WTC11 (cell line): ENCODE results near the gene LRRC2. TPM values are rescaled to one million over a fixed set of nuclear protein-coding genes. Genes with fewer than 3 reads are reported as not detected.

Experiments
- ARID4B ChIP-seq: sonication (generic); formaldehyde crosslinking; IDR thresholded peaks from 2 replicates; pipeline ENCODE4 v1.8.0; 2023; ENCODE audit warnings: missing genetic modification reagents, mild to moderate bottlenecking, borderline replicate concordance
- ATF1 ChIP-seq: sonication (generic); formaldehyde crosslinking; IDR thresholded peaks from 2 replicates; pipeline ENCODE4 v1.8.1; 2023; ENCODE audit warnings: mild to moderate bottlenecking, moderate library complexity, missing genetic modification reagents
- ATF3 ChIP-seq: sonication (generic); formaldehyde crosslinking; conservative IDR thresholded peaks from 2 replicates; pipeline ENCODE4 v1.8.1; 2022; ENCODE audit warnings: mild to moderate bottlenecking, missing genetic modification reagents
- CREM ChIP-seq: sonication (generic); formaldehyde crosslinking; IDR thresholded peaks from 2 replicates; pipeline ENCODE4 v1.8.1; 2022; ENCODE audit warnings: mild to moderate bottlenecking, missing genetic modification reagents, moderate library complexity
- E2F4 ChIP-seq: sonication (generic); formaldehyde crosslinking; IDR thresholded peaks from 2 replicates; pipeline ENCODE4 v1.8.1; 2022; ENCODE audit warnings: low read depth, mild to moderate bottlenecking, moderate library complexity, missing genetic modification reagents, borderline replicate concordance
- ETV6 ChIP-seq: sonication (generic); formaldehyde crosslinking; IDR thresholded peaks from 2 replicates; pipeline ENCODE4 v1.8.1; 2022; ENCODE audit warnings: mild to moderate bottlenecking, missing genetic modification reagents
- IRF2 ChIP-seq: sonication (generic); formaldehyde crosslinking; IDR thresholded peaks from 2 replicates; pipeline ENCODE4 v1.8.0; 2022; ENCODE audit warnings: low read depth, missing genetic modification reagents, borderline replicate concordance
- MAX ChIP-seq: sonication (generic); formaldehyde crosslinking; IDR thresholded peaks from 2 replicates; pipeline ENCODE4 v1.8.0; 2022; ENCODE audit warnings: mild to moderate bottlenecking, missing genetic modification reagents
- NFE2L1 ChIP-seq: sonication (generic); formaldehyde crosslinking; IDR thresholded peaks from 2 replicates; pipeline ENCODE4 v1.8.1; 2023; ENCODE audit warnings: missing genetic modification reagents
- SMAD3 ChIP-seq: sonication (generic); formaldehyde crosslinking; IDR thresholded peaks from 2 replicates; pipeline ENCODE4 v1.8.0; 2022; ENCODE audit warnings: missing genetic modification reagents, mild to moderate bottlenecking, borderline replicate concordance
- SP1 ChIP-seq: sonication (generic); formaldehyde crosslinking; conservative IDR thresholded peaks from 2 replicates; pipeline ENCODE4 v1.8.1; 2022; ENCODE audit warnings: missing genetic modification reagents
- TP53 ChIP-seq: sonication (generic); formaldehyde crosslinking; IDR thresholded peaks from 2 replicates; pipeline ENCODE4 v1.8.1; 2023; ENCODE audit warnings: mild to moderate bottlenecking, missing genetic modification reagents
- ZNF232 ChIP-seq: sonication (generic); formaldehyde crosslinking; IDR thresholded peaks from 2 replicates; pipeline ENCODE4 v1.8.0; 2022; ENCODE audit warnings: mild to moderate bottlenecking, missing genetic modification reagents
- ZNF532 ChIP-seq: fragments of 250-450 bp; sonication (Bioruptor Pico); IDR thresholded peaks from 2 replicates; pipeline ENCODE4 v1.9.0; 2021; ENCODE audit warnings: mild to moderate bottlenecking, borderline replicate concordance
- total RNA-seq: library from RNA; stranded (reverse); gene quantifications from 3 replicates; pipeline ENCODE4 v1.2.3, GENCODE V29; 2021
- TF ChIP-seq, protein P1 (sequence below): sonication (generic); formaldehyde crosslinking; IDR thresholded peaks from 2 replicates; pipeline ENCODE4 v1.8.0; 2022; ENCODE audit warnings: mild to moderate bottlenecking, missing genetic modification reagents
- TF ChIP-seq, protein P2 (sequence below): sonication (generic); formaldehyde crosslinking; IDR thresholded peaks from 2 replicates; pipeline ENCODE4 v1.8.0; 2022; ENCODE audit warnings: missing genetic modification reagents
- TF ChIP-seq, protein P3 (sequence below): fragments of 250-450 bp; sonication (Bioruptor Pico); IDR thresholded peaks from 2 replicates; pipeline ENCODE4 v1.9.0; 2021; ENCODE audit warnings: mild to moderate bottlenecking

Gene LRRC2
- total RNA-seq, 1 experiment from 2014 or later: 4.9 TPM

GRCh38 chr3:46488735-46489361, 77.3 kb downstream of the LRRC2 start (continued):
- TF ChIP-seq E2F4 (CRISPR knock-in tag) (peak; percentile 36; the same call in 1 of the 2 replicates), TP53 (CRISPR knock-in tag) (no peak), SP1 (CRISPR knock-in tag) (peak; percentile 82), MAX (CRISPR knock-in tag) (peak; percentile 93), ZNF232 (peak; percentile 92), ETV6 (CRISPR knock-in tag) (peak; percentile 96), ZNF532 (CRISPR knock-in tag) (peak; percentile 69; the same call in 1 of the 2 replicates), IRF2 (CRISPR knock-in tag) (no peak), ARID4B (0 out of 2 replicates have a peak, but pooled peaks have one; percentile 33), SMAD3 (peak; percentile 93), CREM (peak; percentile 63), NFE2L1 (CRISPR knock-in tag) (peak; percentile 91), ATF1 (no peak), ATF3 (CRISPR knock-in tag) (peak; percentile 48; the same call in 1 of the 2 replicates)
- TF ChIP-seq, protein P1, sequence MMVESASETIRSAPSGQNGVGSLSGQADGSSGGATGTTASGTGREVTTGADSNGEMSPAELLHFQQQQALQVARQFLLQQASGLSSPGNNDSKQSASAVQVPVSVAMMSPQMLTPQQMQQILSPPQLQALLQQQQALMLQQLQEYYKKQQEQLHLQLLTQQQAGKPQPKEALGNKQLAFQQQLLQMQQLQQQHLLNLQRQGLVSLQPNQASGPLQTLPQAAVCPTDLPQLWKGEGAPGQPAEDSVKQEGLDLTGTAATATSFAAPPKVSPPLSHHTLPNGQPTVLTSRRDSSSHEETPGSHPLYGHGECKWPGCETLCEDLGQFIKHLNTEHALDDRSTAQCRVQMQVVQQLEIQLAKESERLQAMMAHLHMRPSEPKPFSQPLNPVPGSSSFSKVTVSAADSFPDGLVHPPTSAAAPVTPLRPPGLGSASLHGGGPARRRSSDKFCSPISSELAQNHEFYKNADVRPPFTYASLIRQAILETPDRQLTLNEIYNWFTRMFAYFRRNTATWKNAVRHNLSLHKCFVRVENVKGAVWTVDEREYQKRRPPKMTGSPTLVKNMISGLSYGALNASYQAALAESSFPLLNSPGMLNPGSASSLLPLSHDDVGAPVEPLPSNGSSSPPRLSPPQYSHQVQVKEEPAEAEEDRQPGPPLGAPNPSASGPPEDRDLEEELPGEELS (CRISPR knock-in tag): peak; percentile 91
- TF ChIP-seq, protein P2, sequence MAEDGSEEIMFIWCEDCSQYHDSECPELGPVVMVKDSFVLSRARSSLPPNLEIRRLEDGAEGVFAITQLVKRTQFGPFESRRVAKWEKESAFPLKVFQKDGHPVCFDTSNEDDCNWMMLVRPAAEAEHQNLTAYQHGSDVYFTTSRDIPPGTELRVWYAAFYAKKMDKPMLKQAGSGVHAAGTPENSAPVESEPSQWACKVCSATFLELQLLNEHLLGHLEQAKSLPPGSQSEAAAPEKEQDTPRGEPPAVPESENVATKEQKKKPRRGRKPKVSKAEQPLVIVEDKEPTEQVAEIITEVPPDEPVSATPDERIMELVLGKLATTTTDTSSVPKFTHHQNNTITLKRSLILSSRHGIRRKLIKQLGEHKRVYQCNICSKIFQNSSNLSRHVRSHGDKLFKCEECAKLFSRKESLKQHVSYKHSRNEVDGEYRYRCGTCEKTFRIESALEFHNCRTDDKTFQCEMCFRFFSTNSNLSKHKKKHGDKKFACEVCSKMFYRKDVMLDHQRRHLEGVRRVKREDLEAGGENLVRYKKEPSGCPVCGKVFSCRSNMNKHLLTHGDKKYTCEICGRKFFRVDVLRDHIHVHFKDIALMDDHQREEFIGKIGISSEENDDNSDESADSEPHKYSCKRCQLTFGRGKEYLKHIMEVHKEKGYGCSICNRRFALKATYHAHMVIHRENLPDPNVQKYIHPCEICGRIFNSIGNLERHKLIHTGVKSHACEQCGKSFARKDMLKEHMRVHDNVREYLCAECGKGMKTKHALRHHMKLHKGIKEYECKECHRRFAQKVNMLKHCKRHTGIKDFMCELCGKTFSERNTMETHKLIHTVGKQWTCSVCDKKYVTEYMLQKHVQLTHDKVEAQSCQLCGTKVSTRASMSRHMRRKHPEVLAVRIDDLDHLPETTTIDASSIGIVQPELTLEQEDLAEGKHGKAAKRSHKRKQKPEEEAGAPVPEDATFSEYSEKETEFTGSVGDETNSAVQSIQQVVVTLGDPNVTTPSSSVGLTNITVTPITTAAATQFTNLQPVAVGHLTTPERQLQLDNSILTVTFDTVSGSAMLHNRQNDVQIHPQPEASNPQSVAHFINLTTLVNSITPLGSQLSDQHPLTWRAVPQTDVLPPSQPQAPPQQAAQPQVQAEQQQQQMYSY (CRISPR knock-in tag): no peak
- TF ChIP-seq, protein P3, sequence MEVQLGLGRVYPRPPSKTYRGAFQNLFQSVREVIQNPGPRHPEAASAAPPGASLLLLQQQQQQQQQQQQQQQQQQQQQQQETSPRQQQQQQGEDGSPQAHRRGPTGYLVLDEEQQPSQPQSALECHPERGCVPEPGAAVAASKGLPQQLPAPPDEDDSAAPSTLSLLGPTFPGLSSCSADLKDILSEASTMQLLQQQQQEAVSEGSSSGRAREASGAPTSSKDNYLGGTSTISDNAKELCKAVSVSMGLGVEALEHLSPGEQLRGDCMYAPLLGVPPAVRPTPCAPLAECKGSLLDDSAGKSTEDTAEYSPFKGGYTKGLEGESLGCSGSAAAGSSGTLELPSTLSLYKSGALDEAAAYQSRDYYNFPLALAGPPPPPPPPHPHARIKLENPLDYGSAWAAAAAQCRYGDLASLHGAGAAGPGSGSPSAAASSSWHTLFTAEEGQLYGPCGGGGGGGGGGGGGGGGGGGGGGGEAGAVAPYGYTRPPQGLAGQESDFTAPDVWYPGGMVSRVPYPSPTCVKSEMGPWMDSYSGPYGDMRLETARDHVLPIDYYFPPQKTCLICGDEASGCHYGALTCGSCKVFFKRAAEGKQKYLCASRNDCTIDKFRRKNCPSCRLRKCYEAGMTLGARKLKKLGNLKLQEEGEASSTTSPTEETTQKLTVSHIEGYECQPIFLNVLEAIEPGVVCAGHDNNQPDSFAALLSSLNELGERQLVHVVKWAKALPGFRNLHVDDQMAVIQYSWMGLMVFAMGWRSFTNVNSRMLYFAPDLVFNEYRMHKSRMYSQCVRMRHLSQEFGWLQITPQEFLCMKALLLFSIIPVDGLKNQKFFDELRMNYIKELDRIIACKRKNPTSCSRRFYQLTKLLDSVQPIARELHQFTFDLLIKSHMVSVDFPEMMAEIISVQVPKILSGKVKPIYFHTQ (CRISPR knock-in tag): no peak
